GM19372 (cell line): ENCODE data around the gene SLC39A2.

Experiments
- ATAC-seq: cut with Tn5 transposase; IDR thresholded peaks from one replicate; pipeline ENCODE4 v1.9.1; 2021; ENCODE audit warnings: mild to moderate bottlenecking, low read depth, moderate library complexity; ENCODE audit not compliant: unreplicated experiment

SLC39A2 gene

GRCh38 chr14:21042918-21043317 is 43.8 kb downstream of the SLC39A2 start:
- ATAC-seq = no peak

- ATAC-seq = no peak
Measured at GRCh38 chr14:21043387-21043973, 44.4 kb downstream of the SLC39A2 start.

GRCh38 chr14:21043974-21044618 is 45.0 kb downstream of the SLC39A2 start:
- ATAC-seq = no peak

GRCh38 chr14:21047378-21047781 is 48.3 kb downstream of the SLC39A2 start:
- no peak for ATAC-seq

GRCh38 chr14:21048638-21049037 is 49.5 kb downstream of the SLC39A2 start:
- ATAC-seq = no peak

GRCh38 chr14:21049271-21049673 is 50.2 kb downstream of the SLC39A2 start:
- ATAC-seq = no peak

GRCh38 chr14:21050597-21050996 is 51.5 kb downstream of the SLC39A2 start:
- ATAC-seq = no peak
